PC-9 (cell line): ENCODE data around the gene GBP4.

Experiments used
- CTCF ChIP-seq: fragments of 200-600 bp; sonication (generic); conservative IDR thresholded peaks from 2 replicates; pipeline ENCODE4 v1.6.1; 2017; ENCODE audit warnings: mixed run types, antibody characterized with exemption, mild to moderate bottlenecking, moderate library complexity
- EZH2 ChIP-seq: fragments of 200-600 bp; sonication (generic); IDR thresholded peaks from 2 replicates; pipeline ENCODE4 v1.8.0; 2017; ENCODE audit warnings: antibody characterized with exemption, low read depth

GRCh38 chr1:89165811-89166210 lies 32.9 kb downstream of the GBP4 start:
- TF ChIP-seq EZH2: no peak
- no peak for TF ChIP-seq CTCF
